Activated naive CD4-positive, alpha-beta T cell treated with anti-CD3 and anti-CD28 coated beads, Interleukin-2, amount 50 U/mL, for 24 hours (primary cell): ENCODE data around the gene TOB2.

Experiments used
- H3K27ac Mint-ChIP-seq: one replicate; pipeline ENCODE4 v1.8.0; 2021; ENCODE audit warnings: mild to moderate bottlenecking, mixed read lengths
- H3K27me3 Mint-ChIP-seq: one replicate; pipeline ENCODE4 v1.8.0; 2021; ENCODE audit warnings: mixed read lengths
- H3K36me3 Mint-ChIP-seq: one replicate; pipeline ENCODE4 v1.8.0; 2021; ENCODE audit warnings: mixed read lengths
- H3K4me1 Mint-ChIP-seq: one replicate; pipeline ENCODE4 v1.8.0; 2021; ENCODE audit warnings: mixed read lengths
- H3K4me3 Mint-ChIP-seq: one replicate; pipeline ENCODE4 v1.8.0; 2021; ENCODE audit warnings: mild to moderate bottlenecking, mixed read lengths
- H3K9me3 Mint-ChIP-seq: one replicate; pipeline ENCODE4 v1.8.0; 2021; ENCODE audit warnings: mixed read lengths

TOB2 gene

DNA sequence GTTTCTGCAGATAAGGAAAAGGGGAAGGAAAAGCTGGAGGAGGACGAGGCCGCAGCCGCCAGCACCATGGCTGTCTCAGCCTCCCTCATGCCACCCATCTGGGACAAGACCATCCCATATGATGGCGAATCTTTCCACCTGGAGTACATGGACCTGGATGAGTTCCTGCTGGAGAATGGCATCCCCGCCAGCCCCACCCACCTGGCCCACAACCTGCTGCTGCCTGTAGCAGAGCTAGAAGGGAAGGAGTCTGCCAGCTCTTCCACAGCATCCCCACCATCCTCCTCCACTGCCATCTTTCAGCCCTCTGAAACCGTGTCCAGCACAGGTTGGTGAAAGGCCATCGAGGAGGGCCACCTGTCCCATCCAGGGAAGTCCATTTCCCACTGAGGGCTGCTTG, 59.3 kb downstream of the TOB2 start:
- Mint-ChIP-seq H3K9me3 (no peaks in the 10 kb centered on the region), H3K36me3 (peaks cover 2% of the 10 kb centered on the region), H3K4me3 (no peak overlapping the region), H3K27me3 (no peaks in the 10 kb centered on the region), H3K4me1 (peaks cover 17% of the 10 kb centered on the region), H3K27ac (no peak overlapping the region)

GRCh38 chr22:41384128-41384527, 62.5 kb downstream of the TOB2 start:
- Mint-ChIP-seq H3K27me3 (no peaks in the 10 kb centered on the region), H3K4me3 (peak overlapping the region; percentile 6), H3K27ac (peak overlapping the region; percentile 10), H3K9me3 (no peaks in the 10 kb centered on the region), H3K4me1 (peaks cover 23% of the 10 kb centered on the region), H3K36me3 (peaks cover 2% of the 10 kb centered on the region)
